Testis (tissue), 3 donors: ENCODE results near the gene SLC29A4. TPM values are rescaled to one million over a fixed set of nuclear protein-coding genes. Genes with fewer than 3 reads are reported as not detected.
"Not testable (repeated sequence)": the region's sequence is repeated elsewhere in the genome, so short reads cannot be mapped to it uniquely, and the experiment has no call there.

ENCODE experiments used
- DNase-seq: peaks from one replicate; pipeline ENCODE4 v3.0.0-alpha.2; 2019
- H3K27ac ChIP-seq, 2 donors: fragments of 200-600 bp; sonication (generic); one replicate each; pipeline ENCODE4 v1.5.1; 2019
- H3K27me3 ChIP-seq: fragments of 200-600 bp; sonication (generic); one replicate; pipeline ENCODE4 v1.5.1; 2019
- H3K36me3 ChIP-seq: fragments of 200-600 bp; sonication (generic); one replicate; pipeline ENCODE4 v1.5.1; 2017; ENCODE audit warnings: low read depth; ENCODE audit errors: missing control alignments
- H3K4me1 ChIP-seq: fragments of 200-600 bp; sonication (generic); one replicate; pipeline ENCODE4 v1.5.1; 2019
- H3K4me3 ChIP-seq, 2 donors: fragments of 200-600 bp; sonication (generic); one replicate each; pipeline ENCODE4 v1.5.1; 2017 to 2019
- H3K9me3 ChIP-seq: fragments of 200-600 bp; sonication (generic); one replicate; pipeline ENCODE4 v1.5.1; 2017
- POLR2A ChIP-seq: fragments of 450-650 bp; IDR thresholded peaks from one replicate; pipeline ENCODE4 v1.6.1; 2017; ENCODE audit warnings: antibody characterized with exemption, mild to moderate bottlenecking, moderate library complexity
- whole genome bisulfite sequencing, 2 donors: methylation state at CpG; one replicate each; pipeline ENCODE4 v1.1.5; 2018; 5-methylcytosine and 5-hydroxymethylcytosine counted together
- intact Hi-C: fragments of 100-400 bp; cut with DNase I; formaldehyde crosslinking; loops from one replicate; pipeline ENCODE4 v1.15.1; 2023; ENCODE audit warnings: low total_unique reads
- polyA plus RNA-seq: library from polyadenylated mRNA; stranded (reverse); fragments of 350-450 nt; fragmentation: Illumina TruSeq; extraction: RNeasy Lipid Tissue Mini Kit (QIAGEN cat#74804); gene quantifications from one replicate; pipeline ENCODE4 v1.2.3, GENCODE V29; 2014; ENCODE audit warnings: low read depth, low replicate concordance; ENCODE audit not compliant: insufficient read depth
- total RNA-seq, 2 donors: library from RNA; depleted of rRNA; stranded (reverse); fragments of >200 nt; gene quantifications; one replicate each; pipeline ENCODE4 v1.2.3, GENCODE V29; 2016
- TF ChIP-seq, protein P1 (sequence below), 3 experiments: fragments of 450-650 bp in 2 of 3; fragments of 200-600 bp in 1 of 3; sonication (generic) in 1 of 3; IDR thresholded peaks; one replicate each; pipeline ENCODE4 v1.5.1; 2016 to 2019; ENCODE audit warnings: antibody characterized with exemption in 3 of 3, mild to moderate bottlenecking in 2 of 3, moderate library complexity in 1 of 3

The SLC29A4 gene
- total and polyA plus RNA-seq, 3 donors from 2014 or later, result 4.3 to 15.2 (median 7.6) TPM

DNA sequence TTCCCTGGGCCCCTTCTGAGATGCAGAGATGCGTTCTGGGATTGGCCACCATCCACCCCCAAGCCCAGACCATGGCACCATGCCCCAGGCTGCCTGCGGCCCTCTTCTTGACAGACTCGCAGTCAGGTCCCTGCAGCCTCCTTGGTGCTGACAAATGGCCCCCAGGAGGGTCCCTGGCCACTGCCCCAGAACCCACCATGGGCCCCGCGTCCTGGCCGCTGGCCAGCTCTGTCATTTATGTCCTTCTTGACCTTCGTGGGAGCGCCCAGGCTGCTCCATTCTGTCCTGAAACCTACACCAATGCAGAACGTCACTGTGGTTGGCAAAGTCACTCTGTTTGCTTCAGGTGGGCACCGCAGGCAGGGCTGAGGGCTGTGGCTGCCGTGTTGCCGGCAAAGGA, 39.5 kb upstream of the SLC29A4 start:
- Histone ChIP-seq H3K4me3 (no peak overlapping the region), H3K27me3 (no peaks in the 10 kb centered on the region), H3K4me1 (peaks cover 16% of the 10 kb centered on the region), H3K36me3 (no peaks in the 10 kb centered on the region), H3K27ac (no peak overlapping the region), H3K9me3 (no peaks in the 10 kb centered on the region)
- TF ChIP-seq, protein P1, sequence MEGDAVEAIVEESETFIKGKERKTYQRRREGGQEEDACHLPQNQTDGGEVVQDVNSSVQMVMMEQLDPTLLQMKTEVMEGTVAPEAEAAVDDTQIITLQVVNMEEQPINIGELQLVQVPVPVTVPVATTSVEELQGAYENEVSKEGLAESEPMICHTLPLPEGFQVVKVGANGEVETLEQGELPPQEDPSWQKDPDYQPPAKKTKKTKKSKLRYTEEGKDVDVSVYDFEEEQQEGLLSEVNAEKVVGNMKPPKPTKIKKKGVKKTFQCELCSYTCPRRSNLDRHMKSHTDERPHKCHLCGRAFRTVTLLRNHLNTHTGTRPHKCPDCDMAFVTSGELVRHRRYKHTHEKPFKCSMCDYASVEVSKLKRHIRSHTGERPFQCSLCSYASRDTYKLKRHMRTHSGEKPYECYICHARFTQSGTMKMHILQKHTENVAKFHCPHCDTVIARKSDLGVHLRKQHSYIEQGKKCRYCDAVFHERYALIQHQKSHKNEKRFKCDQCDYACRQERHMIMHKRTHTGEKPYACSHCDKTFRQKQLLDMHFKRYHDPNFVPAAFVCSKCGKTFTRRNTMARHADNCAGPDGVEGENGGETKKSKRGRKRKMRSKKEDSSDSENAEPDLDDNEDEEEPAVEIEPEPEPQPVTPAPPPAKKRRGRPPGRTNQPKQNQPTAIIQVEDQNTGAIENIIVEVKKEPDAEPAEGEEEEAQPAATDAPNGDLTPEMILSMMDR (IDR thresholded peaks at IDR 0.05), result no peak
- TF ChIP-seq POLR2A, result no peak
- intact Hi-C loops, result no loop called here
- no peak for DNase-seq
- 80 to 81% methylated on average over 7 to 12 of the region's 12 CpGs for WGBS, 2 donors

DNA sequence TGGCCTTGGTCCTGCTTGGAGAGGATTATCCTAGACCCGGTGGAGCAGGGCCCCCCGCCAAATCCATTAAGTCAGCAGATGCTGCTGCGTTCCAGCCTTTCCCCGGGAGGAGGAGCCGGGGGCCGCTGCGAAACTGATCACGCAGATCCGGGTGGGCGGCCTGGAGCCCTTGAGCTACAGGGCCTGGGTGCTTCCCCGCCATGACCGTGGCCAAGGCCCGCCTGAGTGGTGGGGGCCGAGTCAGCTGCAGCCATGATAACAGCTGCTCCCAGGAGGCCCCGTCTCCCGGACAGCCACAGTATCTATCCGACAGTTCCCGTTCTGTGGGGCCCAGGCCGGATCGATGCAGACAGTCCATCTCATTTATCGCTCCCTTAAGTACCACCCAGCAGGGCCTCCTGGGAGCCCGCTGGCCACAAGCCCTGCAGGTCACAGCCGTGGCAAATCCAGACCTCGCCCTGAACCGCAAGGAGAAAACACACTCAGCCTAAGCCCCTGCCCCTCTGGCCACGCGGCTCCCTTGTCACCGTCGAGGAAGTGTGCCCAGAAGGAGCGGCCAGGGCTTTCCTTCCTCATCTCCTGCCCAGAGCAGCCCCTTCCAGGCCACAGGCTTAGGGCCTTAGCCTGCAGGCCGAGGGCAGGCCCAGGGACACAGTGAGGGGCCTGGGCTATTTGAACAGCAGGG, 34.4 kb upstream of the SLC29A4 start:
- Histone ChIP-seq H3K27ac (peak overlapping the region; percentile 31 to 59), H3K4me1 (peaks cover 8% of the 10 kb centered on the region), H3K36me3 (no peaks in the 10 kb centered on the region), H3K4me3 (no peak overlapping the region), H3K27me3 (no peaks in the 10 kb centered on the region), H3K9me3 (no peaks in the 10 kb centered on the region)
- TF ChIP-seq, protein P1 (IDR thresholded peaks at IDR 0.05), result no peak
- WGBS, 2 donors, result 28 to 38% methylated on average over 12 to 28 of the region's 31 CpGs
- peak; percentile 83 for DNase-seq
- intact Hi-C loops, result no loop called here

DNA sequence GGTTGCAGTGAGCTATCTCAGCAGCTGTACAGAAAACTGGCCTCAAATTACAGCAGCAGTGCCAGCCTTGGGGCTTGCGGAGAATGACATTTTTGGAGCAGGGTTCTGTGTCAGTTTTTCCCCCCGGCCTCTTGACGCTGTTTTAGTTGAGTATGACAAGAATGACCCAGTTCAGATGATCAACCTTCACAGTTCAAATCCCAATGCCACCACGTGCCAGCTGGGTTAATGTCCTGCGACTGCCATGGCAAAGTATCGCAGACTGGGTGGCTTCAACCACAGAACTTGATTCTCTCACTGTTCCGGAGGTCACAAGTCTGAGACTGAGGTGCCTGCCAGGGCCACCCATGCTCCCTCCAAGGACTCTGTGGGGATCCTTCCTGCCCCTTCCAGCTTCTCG, 32.0 kb upstream of the SLC29A4 start:
- H3K27ac ChIP-seq, intact Hi-C loops, H3K4me3 ChIP-seq, H3K36me3 ChIP-seq, H3K4me1 ChIP-seq, H3K9me3 ChIP-seq, H3K27me3 ChIP-seq, DNase-seq: not testable (repeated sequence)
- 87 to 88% methylated on average over 8 of the region's 8 CpGs for WGBS, 2 donors

DNA sequence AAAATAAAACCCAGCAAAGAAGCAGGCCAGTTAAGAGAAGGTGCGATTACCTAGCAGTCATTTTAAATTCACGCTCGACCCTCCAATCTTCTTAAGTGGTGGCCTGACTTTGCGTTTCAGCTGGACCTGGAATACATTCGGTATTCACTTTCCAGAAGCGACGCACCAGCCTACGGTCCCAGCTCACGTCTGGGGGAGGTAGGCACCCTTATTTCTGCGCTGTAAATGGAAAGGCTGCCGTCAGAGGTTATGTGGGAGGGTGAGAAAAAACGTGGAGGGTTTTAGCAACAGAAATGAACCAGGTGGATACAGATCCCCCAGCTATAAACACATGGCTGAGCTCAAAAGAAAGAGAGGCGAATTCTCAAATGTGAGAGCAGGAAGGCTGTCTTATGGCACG, 29.2 kb upstream of the SLC29A4 start:
- 44 to 55% methylated on average over 14 of the region's 14 CpGs for WGBS, 2 donors
- H3K27me3 ChIP-seq, H3K36me3 ChIP-seq, H3K4me1 ChIP-seq, DNase-seq, H3K9me3 ChIP-seq, H3K4me3 ChIP-seq, H3K27ac ChIP-seq, intact Hi-C loops: not testable (repeated sequence)

DNA sequence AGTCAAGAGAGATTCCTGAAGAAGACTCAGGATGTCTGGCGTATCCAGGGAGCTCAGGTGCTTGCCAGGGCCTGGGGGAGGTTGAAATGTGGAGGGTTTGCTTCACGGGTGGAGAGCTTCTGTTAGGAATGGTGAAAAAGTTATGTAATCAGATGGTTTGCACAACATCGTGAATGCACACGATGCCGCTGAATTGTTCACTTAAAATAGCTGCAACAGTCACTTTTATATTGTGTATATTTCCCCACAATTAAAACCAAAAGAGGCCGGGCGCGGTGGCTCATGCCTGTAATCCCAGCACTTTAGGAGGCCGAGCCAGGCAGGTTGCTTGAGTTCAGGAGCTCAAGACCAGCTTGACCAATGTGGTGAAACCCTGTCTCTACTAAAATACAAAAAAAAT, 28.4 kb upstream of the SLC29A4 start:
- WGBS, 2 donors, result 89 to 92% methylated on average over 9 of the region's 9 CpGs
- H3K27ac ChIP-seq, H3K4me1 ChIP-seq, H3K4me3 ChIP-seq, H3K9me3 ChIP-seq, intact Hi-C loops, DNase-seq, H3K36me3 ChIP-seq, H3K27me3 ChIP-seq: not testable (repeated sequence)

DNA sequence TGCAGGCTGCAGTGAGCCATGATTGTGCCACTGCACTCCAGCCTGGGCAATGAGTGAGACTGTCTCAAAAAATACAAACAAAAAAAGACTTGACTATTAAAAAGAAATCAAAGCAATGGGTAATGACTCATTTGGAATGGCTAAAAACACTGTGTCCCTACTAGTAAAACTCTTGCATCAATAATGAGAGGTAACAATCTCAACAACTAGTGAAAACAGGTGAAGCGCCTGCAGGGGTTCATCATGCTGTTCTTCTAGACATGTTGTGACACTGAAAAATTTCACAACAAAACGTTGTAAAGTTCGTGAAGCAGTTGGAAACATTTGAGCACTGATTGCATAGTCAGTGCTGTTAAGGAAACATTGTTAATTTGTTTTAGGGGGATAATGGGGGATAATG, 26.9 kb upstream of the SLC29A4 start:
- no peak for DNase-seq
- Histone ChIP-seq H3K4me1 (no peaks in the 10 kb centered on the region), H3K27me3 (no peaks in the 10 kb centered on the region), H3K27ac (no peak overlapping the region), H3K4me3 (no peak overlapping the region), H3K36me3 (no peaks in the 10 kb centered on the region), H3K9me3 (no peaks in the 10 kb centered on the region)
- 40 to 60% methylated on average over 3 of the region's 3 CpGs for WGBS, 2 donors
- TF ChIP-seq, protein P1 (IDR thresholded peaks at IDR 0.05), result no peak
- TF ChIP-seq POLR2A, result no peak
- intact Hi-C loops, result no loop called here

DNA sequence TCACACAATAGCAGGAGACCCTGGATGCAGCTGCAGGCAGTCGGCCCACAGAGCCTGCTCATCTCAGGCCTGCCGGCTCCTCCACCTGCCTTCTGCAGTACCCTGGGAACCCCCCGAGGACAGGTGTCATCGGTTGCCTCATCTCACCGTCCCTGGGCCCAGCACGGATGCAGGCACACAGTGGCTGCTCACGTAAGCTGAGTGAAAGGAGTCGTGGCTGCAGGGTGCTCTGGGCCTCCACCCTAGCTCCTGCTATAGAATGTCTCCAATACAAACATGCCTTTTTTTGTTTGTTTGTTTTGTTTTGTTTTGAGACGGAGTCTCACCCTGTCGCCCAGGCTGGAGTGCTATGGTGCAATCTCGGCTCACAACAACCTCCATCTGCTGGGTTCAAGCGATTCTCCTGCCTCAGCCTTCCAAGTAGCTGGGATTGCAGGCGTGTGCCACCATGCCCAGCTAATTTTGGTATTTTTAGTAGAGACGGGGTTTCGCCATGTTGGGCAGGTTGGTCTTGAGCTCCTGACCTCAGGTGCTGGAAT, 22.1 kb upstream of the SLC29A4 start:
- DNase-seq, H3K9me3 ChIP-seq, H3K4me3 ChIP-seq, H3K27me3 ChIP-seq, H3K4me1 ChIP-seq, H3K27ac ChIP-seq, H3K36me3 ChIP-seq, intact Hi-C loops: not testable (repeated sequence)
- whole genome bisulfite sequencing, 2 donors, result 97 to 98% methylated on average over 11 to 15 of the region's 15 CpGs

DNA sequence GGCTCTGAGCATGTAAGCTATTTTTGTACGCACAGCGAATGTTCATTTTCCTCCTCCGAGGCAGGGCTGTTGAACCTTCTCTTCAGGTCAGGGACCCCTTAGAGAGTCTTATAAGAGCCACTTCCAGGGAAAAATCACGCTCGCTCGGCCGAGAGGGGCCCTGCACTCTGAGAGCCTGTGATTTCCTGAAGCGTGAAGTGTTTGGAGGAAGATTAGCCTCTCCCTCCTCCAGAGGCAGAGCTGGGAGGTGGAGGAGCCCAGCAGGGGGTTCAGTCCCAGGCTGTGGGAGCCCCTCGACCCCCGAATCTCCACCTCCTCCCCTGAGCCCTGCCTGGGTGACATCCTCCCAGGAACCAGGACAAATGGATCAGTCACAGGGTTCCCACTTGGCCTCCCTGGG, 19.7 kb upstream of the SLC29A4 start:
- not testable (repeated sequence) for H3K9me3 ChIP-seq, DNase-seq

More for the DNA sequence above, 19.7 kb upstream of the SLC29A4 start:
- WGBS, 2 donors, result 82 to 85% methylated on average over 7 to 10 of the region's 10 CpGs
- H3K4me1 ChIP-seq, H3K36me3 ChIP-seq, H3K27ac ChIP-seq, intact Hi-C loops, H3K4me3 ChIP-seq, H3K27me3 ChIP-seq: not testable (repeated sequence)
